Adrenal gland (tissue), 12 donors: ENCODE measurements around the gene TFPI. TPM values are rescaled to one million over a fixed set of nuclear protein-coding genes. Genes with fewer than 3 reads are reported as not detected.
"Not testable (repeated sequence)": the region's sequence is repeated elsewhere in the genome, so short reads cannot be mapped to it uniquely, and the experiment has no call there.

Experiments used
- DNase-seq, 7 donors: peaks; one replicate each; pipeline ENCODE4 v3.0.0-alpha.2; 2019 to 2020
- H3K27ac ChIP-seq, 5 donors: fragments of 200-600 bp; sonication (generic) in 4 of 5; 1 replicate in 3 of 5; 2 replicates in 2 of 5; pipeline versions ENCODE4 v1.5.1 to v1.8.0; 2016 to 2020; ENCODE audit warnings: mild to moderate bottlenecking in 1 of 5
- H3K27me3 ChIP-seq: fragments of 200-600 bp; 2 replicates; pipeline ENCODE4 v1.8.0; 2021
- H3K36me3 ChIP-seq, 2 donors: fragments of 200-600 bp; replicated peaks in 1 of 2; 1 replicate in 1 of 2; 2 replicates in 1 of 2; pipeline versions ENCODE4 v1.5.1 to v1.8.0; 2018 to 2022
- H3K4me1 ChIP-seq, 2 donors: fragments of 200-600 bp; replicated peaks in 1 of 2; 1 replicate in 1 of 2; 2 replicates in 1 of 2; pipeline versions ENCODE4 v1.5.1 to v1.8.0; 2018 to 2021
- H3K4me3 ChIP-seq, 4 donors: fragments of 200-600 bp; sonication (generic) in 3 of 4; one replicate each; pipeline ENCODE4 v1.5.1; 2016 to 2018
- H3K9me3 ChIP-seq, 3 donors: fragments of 200-600 bp; sonication (generic) in 1 of 3; replicated peaks in 1 of 3; 1 replicate in 2 of 3; 2 replicates in 1 of 3; pipeline versions ENCODE4 v1.5.1 to v1.8.0; 2016 to 2021
- CTCF ChIP-seq, 6 experiments: fragments of 450-650 bp in 4 of 6; fragments of 200-600 bp in 2 of 6; sonication (generic) in 1 of 6; IDR thresholded peaks; 1 replicate in 5 of 6; 2 replicates in 1 of 6; pipeline versions ENCODE4 v1.5.1 to v1.8.0; 2016 to 2021; ENCODE audit warnings: antibody characterized with exemption in 6 of 6, mild to moderate bottlenecking in 2 of 6, moderate library complexity in 1 of 6
- POLR2A ChIP-seq, 2 donors: fragments of 450-650 bp; IDR thresholded peaks; one replicate each; pipeline ENCODE4 v1.6.1; 2017; ENCODE audit warnings: antibody characterized with exemption in 2 of 2, mild to moderate bottlenecking in 2 of 2, moderate library complexity in 1 of 2
- WGBS, 4 donors: extraction: QIAGEN DNeasy Blood & Tissue Kit in 2 of 4; methylation state at CpG; one replicate each; pipeline versions ENCODE4 v1.1.5 to v1.1.7; 2013 to 2017; 5-methylcytosine and 5-hydroxymethylcytosine counted together
- intact Hi-C, 2 donors: fragments of 100-400 bp; cut with DNase I; formaldehyde crosslinking; loops; one replicate each; pipeline versions ENCODE4 v1.14.1 to v1.15.0; 2022 to 2023
- polyA plus RNA-seq, 3 donors: library from polyadenylated mRNA; stranded (reverse); fragments of 200-250 nt in 2 of 3; fragments of 350-450 nt in 1 of 3; fragmentation: Illumina TruSeq in 1 of 3; extraction: RNeasy Lipid Tissue Mini Kit (QIAGEN cat#74804) in 1 of 3; gene quantifications; one replicate each; pipeline ENCODE4 v1.2.3, GENCODE V29; 2013 to 2014
- total RNA-seq, 9 donors: library from RNA; depleted of rRNA in 4 of 9; stranded (reverse); fragments of >200 nt in 4 of 9; fragments of 120-200 nt in 1 of 9; fragmentation: NEBNext Ultra II Directional in 1 of 9; extraction: Animal tissue kit (Norgen Biotek cat#: 25700) in 1 of 9; gene quantifications; one replicate each; pipeline versions ENCODE4 v1.1.0 to v1.2.4, GENCODE V29; 2013 to 2023
- donor health status: healthy with polysubstance abuse.
- donor health status: Bipolar disorder and iron deficiency.
- donor health status: DM: yes; HTN: yes; CAD: no.
- donor health status: DM: no; HTN: no; CAD: no.
- donor health status: DM: no; HTN: no; CAD: no.
- donor health status: DM: yes; HTN: yes; CAD: no.

Gene TFPI
- total and polyA plus RNA-seq, 12 donors: 19.7 to 104 (median 33.9) TPM

GRCh38 chr2:187542123-187542522 is 12.1 kb downstream of the TFPI start:
- 76 to 81% (median 77%) methylated on average over 2 of the region's 2 CpGs for WGBS, 4 donors
- Histone ChIP-seq H3K4me1 (peaks cover 0 to 9% of the 10 kb centered on the region in 2 donors), H3K9me3 (no peaks in the 10 kb centered on the region), H3K27ac (peak overlapping the region in 2 of 5 donors; percentile 41 to 64), H3K4me3 (no peak overlapping the region), H3K27me3 (no peaks in the 10 kb centered on the region), H3K36me3 (no peaks in the 10 kb centered on the region)
- no peak for DNase-seq
- TF ChIP-seq POLR2A (IDR thresholded peaks at IDR 0.05) (no peak), CTCF (IDR thresholded peaks at IDR 0.05) (no peak)
- intact Hi-C loops: no loop called here

DNA sequence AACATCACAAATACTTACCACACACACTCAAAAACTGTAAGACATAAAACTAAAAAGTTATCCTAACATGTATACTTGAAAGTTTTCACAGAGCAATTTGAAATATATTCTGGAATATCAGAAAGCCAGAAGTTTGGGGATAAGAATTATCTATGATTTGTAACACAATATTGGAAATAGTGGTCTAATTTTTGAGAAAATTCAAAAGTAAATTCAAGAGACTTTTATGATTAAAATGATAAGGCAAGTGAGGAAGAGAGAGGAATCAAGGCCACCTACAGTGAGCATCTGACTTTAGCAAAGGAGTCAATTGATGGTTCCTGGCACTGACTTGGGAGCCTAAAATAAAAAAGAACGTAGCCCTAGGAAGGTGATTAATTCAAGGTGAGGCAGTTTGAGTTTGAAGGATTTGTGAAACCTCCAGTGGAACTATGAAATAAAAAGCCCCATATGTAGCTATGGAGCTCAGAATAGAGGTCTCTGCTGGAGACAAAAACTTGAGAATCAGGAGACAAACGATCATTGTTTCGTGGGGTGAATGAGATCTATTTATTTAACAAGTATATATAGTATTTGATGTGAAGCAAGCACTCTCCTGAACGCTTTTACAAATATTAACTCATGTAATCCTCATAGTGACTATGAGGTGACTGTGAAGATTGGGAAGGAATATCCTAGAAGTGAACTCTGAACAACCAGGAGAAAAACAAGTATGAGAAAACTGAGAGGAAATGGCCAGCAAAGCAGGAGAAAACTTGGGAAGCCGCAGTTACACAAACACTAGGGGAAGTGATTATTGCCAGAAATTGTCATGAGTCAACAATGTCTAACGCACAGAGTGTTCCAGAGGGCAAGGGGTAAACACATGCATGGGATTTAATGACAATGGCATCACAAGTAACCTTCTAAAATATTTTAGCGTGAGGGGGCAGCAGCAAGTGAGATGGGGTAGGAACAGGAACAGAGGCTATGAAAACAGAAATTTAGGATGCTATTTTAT is 12.8 kb downstream of the TFPI start:
- Histone ChIP-seq H3K27ac (peak overlapping the region in 3 of 5 donors; percentile 32 to 64 (median 41)), H3K4me1 (peaks cover 0 to 7% of the 10 kb centered on the region in 2 donors)

DNA sequence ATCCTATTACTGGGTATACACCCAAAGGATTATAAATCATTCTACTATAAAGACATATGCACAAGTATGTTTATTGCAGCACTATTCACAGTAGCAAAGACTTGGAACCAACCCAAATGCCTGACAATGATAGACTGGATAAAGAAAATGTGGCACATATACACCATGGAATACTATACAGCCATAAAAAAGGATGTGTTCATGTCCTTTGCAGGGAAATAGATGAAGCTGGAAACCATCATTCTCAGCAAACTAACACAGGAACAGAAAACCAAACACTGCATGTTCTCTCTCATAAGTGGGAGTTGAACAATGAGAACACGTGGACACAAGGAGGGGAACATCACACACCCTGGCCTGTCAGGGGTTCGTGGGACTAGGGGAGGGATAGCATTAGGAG is 16.0 kb downstream of the TFPI start:
- DNase-seq, H3K36me3 ChIP-seq, H3K9me3 ChIP-seq, H3K27me3 ChIP-seq, H3K27ac ChIP-seq, H3K4me3 ChIP-seq, H3K4me1 ChIP-seq, intact Hi-C loops: not testable (repeated sequence)
- 82 to 91% (median 90%) methylated on average over 2 of the region's 2 CpGs for WGBS, 4 donors

More for the DNA sequence above, 12.8 kb downstream of the TFPI start:
- no peak for TF ChIP-seq POLR2A (IDR thresholded peaks at IDR 0.05)
- DNase-seq: peak in 2 of 7 donors; percentile 10 to 16
- no peak overlapping the region for H3K4me3 ChIP-seq
- H3K36me3 ChIP-seq: no peaks in the 10 kb centered on the region
- intact Hi-C loops: no loop called here
- no peaks in the 10 kb centered on the region for H3K27me3 ChIP-seq
- no peaks in the 10 kb centered on the region for H3K9me3 ChIP-seq
- 49 to 53% (median 51%) methylated on average over 7 of the region's 7 CpGs for WGBS, 4 donors

DNA sequence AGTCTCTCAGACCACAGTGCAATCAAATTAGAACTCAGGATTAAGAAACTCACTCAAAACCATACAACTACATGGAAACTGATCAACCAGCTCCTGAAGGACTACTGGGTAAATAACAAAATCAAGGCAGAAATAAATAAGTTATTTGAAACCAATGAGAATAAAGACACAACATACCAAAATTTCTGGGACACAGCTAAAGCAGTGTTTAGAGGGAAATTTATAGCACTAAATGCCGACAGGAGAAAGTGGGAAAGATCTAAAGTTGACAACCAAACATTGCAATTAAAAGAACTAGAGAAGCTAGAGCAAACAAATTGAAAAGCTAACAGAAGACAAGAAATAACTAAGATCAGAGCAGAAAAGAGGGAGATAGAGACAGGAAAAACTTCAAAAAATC is 18.9 kb downstream of the TFPI start:
- intact Hi-C loops, H3K36me3 ChIP-seq, H3K4me1 ChIP-seq, H3K4me3 ChIP-seq, H3K9me3 ChIP-seq, DNase-seq, H3K27me3 ChIP-seq, H3K27ac ChIP-seq: not testable (repeated sequence)
- WGBS, 4 donors: 86 to 93% (median 92%) methylated on average over 1 of the region's 1 CpG

DNA sequence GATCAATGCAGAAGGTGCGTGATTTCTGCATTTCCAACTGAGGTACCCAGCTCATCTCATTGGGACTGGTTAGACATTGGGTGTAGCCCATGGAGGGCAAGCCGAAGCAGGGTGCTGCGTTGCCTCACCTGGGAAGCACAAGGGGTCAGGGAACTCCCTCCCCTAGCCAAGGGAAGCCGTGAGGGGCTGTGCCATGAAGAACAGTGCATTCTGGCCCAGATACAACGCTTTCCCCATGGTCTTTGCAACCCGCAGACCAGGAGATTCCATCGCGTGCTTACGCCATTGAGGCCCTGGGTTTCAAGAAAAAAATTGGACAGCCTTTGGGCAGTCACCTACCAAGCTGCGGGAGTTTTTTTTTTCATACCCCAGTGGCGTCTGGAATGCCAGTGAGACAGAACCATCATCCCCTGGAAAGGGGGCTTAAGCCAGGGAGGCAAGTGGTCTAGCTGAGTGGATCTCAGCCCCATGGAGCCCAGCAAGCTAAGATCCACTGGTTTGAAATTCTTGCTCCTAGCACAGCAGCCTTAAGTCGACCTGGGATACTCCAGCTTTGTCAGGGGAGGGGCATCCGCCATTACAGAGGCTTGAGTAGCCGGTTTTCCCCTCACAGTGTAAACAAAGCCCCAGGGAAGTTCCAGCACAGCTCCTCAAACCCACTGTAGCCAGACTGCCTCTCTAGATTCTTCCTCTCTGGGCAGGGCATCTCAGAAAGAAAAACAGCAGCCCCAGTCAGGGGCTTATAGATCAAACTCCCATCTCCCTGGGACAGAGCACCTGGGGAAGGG is 21.7 kb downstream of the TFPI start:
- Histone ChIP-seq H3K4me3 (no peak overlapping the region), H3K4me1 (no peaks in the 10 kb centered on the region), H3K36me3 (no peaks in the 10 kb centered on the region), H3K27me3 (no peaks in the 10 kb centered on the region), H3K27ac (no peak overlapping the region), H3K9me3 (no peaks in the 10 kb centered on the region)
- DNase-seq: no peak
- TF ChIP-seq POLR2A (IDR thresholded peaks at IDR 0.05) (no peak), CTCF (IDR thresholded peaks at IDR 0.05) (no peak)
- WGBS, 4 donors: 81 to 89% (median 87%) methylated on average over 7 to 14 of the region's 14 CpGs
- intact Hi-C loops: no loop called here
